T-helper 9 cell (primary cell): ENCODE measurements around the gene C11orf21.
"Not testable (repeated sequence)": the region's sequence is repeated elsewhere in the genome, so short reads cannot be mapped to it uniquely, and the experiment has no call there.

Source experiments
- DNase-seq: peaks from one replicate; pipeline ENCODE4 v3.0.0-alpha.2; 2020

C11orf21 gene

GRCh38 chr11:2295971-2296912 is 5.5 kb downstream of the C11orf21 start:
- DNase-seq = no peak

GRCh38 chr11:2294926-2295290 is 6.8 kb downstream of the C11orf21 start:
- no peak for DNase-seq

- DNase-seq = no peak
Observed at GRCh38 chr11:2293984-2294925, 7.5 kb downstream of the C11orf21 start.

DNA sequence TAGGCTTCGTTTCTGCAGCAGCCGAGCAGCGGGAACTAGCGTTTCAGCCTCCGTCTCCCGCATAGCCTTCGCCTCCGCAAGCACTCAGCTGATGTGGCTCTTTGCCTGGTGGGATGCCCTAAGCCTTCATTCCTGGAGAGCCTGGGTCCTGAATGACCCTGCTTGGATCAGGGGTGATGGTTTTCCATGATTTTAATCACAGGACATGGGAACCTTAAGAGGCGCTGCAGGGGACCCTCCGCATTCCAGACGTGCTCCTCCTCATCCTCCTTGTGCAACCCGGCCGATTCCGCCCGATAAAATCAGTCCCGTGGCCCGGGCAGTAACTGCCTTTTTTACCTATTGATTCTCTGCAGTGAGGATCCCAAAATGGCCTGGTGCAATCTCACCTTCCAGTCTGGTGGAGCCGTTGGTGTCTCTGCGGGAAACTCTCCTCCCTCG is 8.2 kb downstream of the C11orf21 start:
- no peak for DNase-seq

GRCh38 chr11:2290351-2290841 is 11.3 kb downstream of the C11orf21 start:
- no peak for DNase-seq

DNA sequence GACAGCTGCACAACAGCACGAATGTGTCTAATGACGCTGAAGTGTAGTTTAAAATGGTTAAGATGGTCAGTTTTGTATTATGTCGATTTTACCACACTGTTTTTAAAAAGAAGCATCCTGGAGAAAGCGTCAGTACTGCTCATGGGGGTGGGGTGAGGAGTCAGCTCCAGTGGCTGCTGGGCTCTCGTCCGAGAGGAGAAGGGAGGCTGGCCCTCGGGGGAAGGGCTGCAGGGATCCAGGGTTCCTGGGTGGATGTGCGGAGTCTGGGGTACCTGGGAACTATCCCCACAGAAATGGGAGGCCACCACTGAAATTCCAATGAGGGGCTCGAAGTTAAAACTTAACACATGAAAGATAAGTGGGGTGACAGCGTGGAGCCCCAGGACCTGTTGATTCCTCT is 11.9 kb downstream of the C11orf21 start:
- DNase-seq = no peak

GRCh38 chr11:2289350-2289749 is 12.4 kb downstream of the C11orf21 start:
- DNase-seq = no peak

- no peak for DNase-seq
Observed at GRCh38 chr11:2287091-2287490, 14.6 kb downstream of the C11orf21 start.

DNA sequence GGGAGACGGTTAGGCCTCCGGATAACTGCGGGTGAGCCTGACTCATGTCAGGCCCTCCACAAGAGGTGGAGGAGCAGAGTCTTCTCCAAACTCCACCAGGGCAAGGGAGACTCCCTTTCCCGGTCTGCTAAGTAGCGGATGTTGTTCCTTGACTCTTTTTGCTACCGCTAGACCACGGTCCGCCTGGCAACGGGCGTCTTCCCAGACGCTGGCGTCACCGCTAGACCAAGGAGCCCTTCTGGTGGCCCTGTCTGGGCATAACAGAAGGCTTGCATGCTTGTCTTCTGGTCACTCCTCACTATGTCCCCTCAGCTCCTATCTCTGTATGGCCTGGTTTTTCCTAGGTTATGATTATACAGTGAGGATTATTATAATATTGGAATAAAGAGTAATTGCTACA is 15.4 kb downstream of the C11orf21 start:
- DNase-seq = not testable (repeated sequence)

DNA sequence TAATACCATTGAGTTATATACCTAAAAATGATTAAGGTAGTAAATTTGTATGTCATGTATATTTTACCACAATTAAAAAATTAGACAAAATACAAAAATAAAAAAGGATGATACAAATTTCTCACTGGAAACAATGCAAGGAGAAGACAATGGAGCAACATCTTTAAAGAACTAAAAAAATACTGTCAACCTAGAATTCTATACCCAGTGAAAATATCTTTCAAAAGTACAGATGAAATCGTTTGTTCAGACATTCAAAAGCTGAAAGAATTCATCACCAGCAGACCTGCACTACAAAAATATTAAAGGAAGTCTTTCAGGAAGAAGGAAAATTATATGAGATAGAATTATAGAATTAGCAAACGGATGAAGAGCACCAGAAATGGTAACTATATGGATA is 21.5 kb downstream of the C11orf21 start:
- DNase-seq = no peak

- no peak for DNase-seq
Observed at GRCh38 chr11:2277933-2278523, 23.7 kb downstream of the C11orf21 start.

GRCh38 chr11:2277008-2277346 is 24.7 kb downstream of the C11orf21 start:
- DNase-seq = no peak

GRCh38 chr11:2276280-2277007 is 25.3 kb downstream of the C11orf21 start:
- DNase-seq = no peak

DNA sequence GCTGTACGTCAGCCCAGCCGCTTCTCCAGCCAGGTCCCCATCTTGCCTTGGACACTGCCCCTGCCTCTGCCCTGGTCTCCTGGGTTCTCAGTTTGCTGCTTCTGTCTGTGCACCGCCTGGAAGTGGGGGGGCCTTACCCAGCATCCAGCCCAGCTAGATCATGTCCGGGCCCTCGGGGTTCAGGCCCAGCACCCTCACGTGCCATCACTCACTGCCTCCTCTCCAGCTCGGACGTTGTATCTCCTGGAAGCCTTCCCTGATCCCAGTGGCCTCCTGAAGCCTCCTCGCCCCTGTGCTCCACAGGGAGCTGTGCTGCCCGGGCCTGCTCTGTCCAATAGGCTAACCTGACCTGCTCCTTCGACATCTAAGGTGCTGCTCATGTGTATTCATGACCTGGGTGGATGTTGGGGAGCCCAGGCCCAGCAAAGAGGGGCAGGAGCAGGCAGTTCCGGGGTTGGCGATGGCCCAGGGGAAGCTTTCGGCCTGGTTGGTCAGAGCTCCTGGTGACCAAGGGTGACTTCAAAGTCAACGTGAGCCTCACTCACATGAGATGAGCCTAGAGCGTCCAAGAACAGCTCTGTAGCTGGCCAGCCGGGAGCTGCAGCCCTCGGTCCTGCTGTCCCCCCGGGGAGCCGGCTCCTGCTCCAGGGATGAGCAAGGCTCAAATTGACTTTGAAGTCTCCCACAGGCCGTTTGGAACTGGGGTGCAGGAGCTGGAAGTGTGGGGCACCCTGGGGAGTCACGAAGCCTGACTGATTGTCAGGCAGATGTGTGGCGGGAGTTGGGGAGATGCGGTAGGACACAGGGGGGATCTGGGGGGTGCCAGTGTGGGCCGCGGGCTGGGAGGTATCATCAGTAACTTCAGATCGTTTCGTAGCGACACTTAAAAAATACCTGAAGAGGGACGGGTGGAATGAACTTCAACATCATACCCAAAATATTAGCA is 26.1 kb downstream of the C11orf21 start:
- no peak for DNase-seq

DNA sequence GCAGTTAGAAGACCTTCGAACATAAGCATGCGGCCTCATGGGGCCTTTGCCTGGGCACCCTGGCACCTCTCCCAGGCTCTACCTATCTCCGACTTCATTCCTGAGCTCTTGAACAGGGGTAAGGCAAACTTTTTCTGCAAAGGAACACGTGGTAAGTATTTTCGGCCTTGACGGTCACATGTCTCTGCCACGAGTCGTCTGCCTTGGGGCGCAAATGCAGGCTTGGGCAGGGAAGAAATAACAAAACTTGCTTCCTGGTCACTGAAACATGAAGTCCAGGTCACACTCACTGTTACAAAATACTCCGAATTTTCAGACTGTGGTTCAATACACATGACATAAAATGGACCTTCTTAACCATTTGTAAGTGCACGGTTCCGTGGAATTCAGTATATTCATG is 27.9 kb downstream of the C11orf21 start:
- no peak for DNase-seq

DNA sequence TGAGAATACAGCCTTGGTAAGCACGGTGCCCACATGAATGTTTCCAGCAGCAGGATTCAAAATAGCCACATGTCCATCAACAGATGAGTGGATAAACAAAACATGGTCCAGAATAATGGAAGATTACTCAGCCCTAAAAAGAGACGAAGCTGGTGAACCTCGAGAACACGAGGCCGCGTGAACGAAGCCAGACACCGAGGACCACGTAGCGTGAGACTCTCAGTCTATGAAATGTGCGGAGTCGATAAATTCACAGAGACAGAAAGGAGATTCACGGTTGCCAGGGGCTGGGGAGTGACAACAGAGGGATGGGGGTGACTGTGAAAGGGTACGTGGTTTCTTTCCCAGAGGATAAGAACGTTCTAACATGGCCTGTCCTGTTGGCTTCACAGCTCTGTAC is 28.4 kb downstream of the C11orf21 start:
- DNase-seq = no peak

GRCh38 chr11:2272946-2273280 is 28.8 kb downstream of the C11orf21 start:
- DNase-seq = no peak

DNA sequence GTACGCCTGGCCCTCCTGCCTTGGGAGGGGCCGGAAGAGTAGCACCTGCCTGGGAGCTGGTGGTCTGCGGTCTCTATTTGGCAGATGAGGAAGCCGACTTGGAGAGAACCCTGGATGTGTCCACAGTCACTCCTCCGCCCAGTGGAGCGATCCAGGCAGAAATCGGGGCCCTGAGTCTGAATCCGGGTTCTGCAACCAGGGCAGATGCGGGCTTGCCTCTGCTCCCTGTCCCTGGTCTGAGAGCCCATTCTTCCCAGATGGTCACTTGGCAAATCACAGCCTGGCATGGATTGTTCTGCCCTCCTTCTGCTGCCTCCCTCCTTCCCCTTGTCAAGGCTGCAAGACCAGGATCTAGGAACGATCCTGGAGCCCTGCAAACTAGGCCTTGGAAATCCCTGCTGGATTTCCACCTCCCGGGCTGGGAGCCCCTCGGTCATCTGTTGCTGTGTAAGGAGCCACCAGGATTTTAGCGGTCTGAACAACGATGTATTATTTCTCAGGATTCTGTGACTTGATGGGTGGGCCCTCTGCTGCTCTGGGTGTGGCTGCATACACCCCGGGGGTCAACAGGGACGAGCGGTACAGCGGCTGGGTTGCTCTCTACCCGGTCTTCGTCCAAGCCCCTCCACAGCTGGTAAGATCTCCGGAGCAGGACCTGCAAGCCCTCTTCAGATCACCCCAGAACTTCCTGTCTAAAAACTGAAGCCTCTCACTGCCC is 29.3 kb downstream of the C11orf21 start:
- no peak for DNase-seq

DNA sequence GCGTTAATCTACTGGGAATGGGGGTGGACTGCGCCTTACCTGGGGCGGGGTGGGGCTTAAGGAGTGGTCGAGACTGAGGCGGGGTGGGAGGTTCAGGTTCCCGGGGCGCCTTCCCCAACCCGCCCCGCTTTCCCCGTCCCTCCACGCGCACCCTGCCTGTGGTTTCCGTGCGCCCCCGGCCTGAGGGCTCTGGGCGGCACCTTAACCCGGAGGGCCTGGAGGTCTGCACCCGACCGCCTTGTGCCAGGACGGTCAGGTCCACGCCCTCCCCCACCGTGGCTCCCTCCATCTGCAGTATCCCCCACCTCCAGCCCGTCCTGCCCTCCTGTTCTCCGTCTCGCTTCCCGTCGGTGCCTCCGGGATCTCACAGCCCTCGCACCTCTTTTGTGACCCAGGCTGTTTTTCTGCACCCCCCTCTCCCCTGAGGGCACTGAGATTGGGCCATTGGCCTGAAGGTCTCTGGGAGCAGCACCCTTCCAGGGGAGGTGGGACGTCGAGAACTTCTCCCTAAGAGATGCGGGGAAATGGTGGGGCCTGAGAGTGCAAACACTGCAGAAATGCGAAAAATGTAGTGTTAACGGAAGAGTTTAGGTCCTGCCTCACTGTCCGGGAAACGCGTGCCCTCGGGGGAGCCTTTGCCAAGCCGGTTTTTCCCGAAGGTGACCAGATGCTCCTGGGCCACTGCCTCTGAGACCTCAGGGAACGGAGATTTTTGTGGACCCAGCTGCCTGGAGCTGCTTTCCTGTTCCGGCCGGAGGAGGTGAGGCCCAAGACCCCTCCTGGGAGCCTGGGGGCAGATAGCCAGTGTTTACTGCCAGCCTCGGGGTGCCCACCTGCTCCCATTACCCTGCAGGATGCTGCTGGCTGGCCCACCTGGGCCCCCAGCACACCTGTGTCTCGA is 30.1 kb downstream of the C11orf21 start:
- DNase-seq = no peak

- DNase-seq = no peak
Observed at GRCh38 chr11:2271077-2271326, 30.7 kb downstream of the C11orf21 start.
